ENCODE data around the gene CTNNBIP1. TPM values are rescaled to one million over a fixed set of nuclear protein-coding genes. Genes with fewer than 3 reads are reported as not detected.

Gene CTNNBIP1
- total and polyA plus RNA-seq, 12 donors = 26.5 to 69.4 (median 37.3) TPM

DNA sequence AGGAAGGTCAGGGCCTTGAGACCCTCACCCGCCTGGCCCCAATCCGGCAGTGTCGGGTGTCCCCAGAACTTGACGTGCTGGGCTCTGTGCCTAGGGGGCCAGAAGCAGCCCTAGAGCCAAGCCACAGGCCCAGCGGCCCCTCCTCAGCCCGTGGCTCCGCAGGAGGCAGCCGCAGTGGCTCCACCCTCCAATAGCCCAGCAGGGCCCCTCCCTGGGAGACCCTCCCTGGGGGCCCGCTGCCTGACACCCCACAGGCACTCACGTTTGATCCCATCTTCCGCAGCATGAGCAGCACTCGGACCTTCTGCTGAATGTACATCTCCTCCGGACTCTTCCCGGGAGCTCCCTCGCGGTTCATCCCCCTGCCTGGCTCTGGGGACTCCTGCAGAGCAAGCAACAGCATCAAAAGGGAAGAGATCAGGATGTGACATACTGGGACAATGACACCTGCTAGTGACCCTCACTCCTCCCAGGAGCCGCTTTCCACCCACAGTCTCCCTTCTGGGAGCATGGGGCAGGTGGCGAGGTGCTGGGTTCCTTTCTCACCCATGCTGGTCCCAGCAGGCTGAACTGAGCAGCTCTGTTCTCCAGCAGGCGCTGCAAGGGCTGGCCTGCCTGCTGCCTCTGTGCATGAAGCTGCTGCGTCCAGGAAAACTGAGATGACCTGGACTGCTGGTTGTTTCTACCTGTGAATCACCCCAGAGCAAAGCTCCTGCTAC is 38.2 kb downstream of the CTNNBIP1 start:
- Histone ChIP-seq H3K36me3 (peaks cover 0 to 58% (median 28%) of the 10 kb centered on the region in 9 donors), H3K4me3 (no peak overlapping the region), H3K9me3 (no peaks in the 10 kb centered on the region), H3K27ac (no peak overlapping the region), H3K27me3 (no peaks in the 10 kb centered on the region), H3K4me1 (peaks cover 7 to 41% (median 32%) of the 10 kb centered on the region in 9 donors)
- ATAC-seq (no peak), DNase-seq (no peak)
- WGBS, 2 donors = 87 to 88% methylated on average over 20 of the region's 20 CpGs
- intact Hi-C loops (cut with DNase I) = loop anchor here in 6 of 10 donors (5.0 to 10.0 kb wide), 4 partner anchors 40 to 237 kb away; partner anchors contain the start of genes UBE4B (in 4 of the 6), CTNNBIP1 (in 1 of the 6), LZIC (in 1 of the 6) and NMNAT1 (in 1 of the 6)
- TF ChIP-seq, protein P1, sequence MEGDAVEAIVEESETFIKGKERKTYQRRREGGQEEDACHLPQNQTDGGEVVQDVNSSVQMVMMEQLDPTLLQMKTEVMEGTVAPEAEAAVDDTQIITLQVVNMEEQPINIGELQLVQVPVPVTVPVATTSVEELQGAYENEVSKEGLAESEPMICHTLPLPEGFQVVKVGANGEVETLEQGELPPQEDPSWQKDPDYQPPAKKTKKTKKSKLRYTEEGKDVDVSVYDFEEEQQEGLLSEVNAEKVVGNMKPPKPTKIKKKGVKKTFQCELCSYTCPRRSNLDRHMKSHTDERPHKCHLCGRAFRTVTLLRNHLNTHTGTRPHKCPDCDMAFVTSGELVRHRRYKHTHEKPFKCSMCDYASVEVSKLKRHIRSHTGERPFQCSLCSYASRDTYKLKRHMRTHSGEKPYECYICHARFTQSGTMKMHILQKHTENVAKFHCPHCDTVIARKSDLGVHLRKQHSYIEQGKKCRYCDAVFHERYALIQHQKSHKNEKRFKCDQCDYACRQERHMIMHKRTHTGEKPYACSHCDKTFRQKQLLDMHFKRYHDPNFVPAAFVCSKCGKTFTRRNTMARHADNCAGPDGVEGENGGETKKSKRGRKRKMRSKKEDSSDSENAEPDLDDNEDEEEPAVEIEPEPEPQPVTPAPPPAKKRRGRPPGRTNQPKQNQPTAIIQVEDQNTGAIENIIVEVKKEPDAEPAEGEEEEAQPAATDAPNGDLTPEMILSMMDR (IDR thresholded peaks at IDR 0.05) = no peak

DNA sequence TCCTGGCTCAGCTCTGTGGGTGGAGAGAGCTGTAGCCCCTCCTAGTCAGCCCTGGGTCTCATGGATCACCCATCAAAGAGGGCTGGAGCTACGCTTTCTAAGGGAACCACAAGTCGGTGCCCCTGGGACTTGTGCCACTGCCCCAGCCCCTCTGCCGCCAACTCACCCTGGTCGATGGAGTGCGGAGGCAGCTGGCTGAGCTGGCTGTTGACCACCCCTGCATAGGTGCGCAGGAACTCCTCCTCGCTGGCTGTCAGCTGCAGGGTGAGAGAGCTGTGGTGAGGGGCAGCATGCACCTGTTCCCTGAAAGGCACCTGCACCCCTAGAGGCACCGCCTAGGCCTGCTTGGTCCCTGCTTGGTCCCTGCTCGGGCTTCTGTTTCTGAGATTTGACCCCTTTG is 39.0 kb downstream of the CTNNBIP1 start:
- Histone ChIP-seq H3K27me3 (no peaks in the 10 kb centered on the region), H3K4me1 (peaks cover 7 to 41% (median 30%) of the 10 kb centered on the region in 9 donors), H3K9me3 (no peaks in the 10 kb centered on the region), H3K27ac (no peak overlapping the region), H3K4me3 (no peak overlapping the region), H3K36me3 (peaks cover 0 to 62% (median 28%) of the 10 kb centered on the region in 9 donors)
- WGBS, 2 donors = 91% methylated on average over 9 of the region's 9 CpGs
- no peak for ATAC-seq
- TF ChIP-seq, protein P1 (IDR thresholded peaks at IDR 0.05) = no peak
- no peak for DNase-seq
- intact Hi-C loops (cut with DNase I) = loop anchor here in 6 of 10 donors (5.0 to 10.0 kb wide), 4 partner anchors 41 to 236 kb away; partner anchors contain the start of genes UBE4B (in 4 of the 6), CTNNBIP1 (in 1 of the 6), LZIC (in 1 of the 6) and NMNAT1 (in 1 of the 6)

DNA sequence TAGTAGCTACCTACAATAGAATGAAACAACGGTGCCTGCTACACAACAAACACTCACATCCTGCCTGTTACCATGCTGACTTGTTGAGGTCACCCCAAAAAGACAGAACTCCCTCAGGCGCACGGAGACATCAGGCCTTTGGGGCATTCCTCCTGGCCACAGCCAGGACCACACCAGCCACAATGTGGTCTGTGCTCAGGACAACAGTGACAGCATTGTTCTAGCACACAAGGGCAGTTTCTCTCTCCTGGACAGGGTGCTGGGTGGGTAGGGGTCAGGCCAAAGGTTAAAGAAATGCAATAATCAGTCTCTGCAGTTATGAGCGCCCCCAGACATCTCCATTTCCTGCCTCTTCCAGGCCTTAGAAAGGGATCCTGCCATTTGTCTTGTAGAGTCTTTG is 39.5 kb downstream of the CTNNBIP1 start:
- Histone ChIP-seq H3K36me3 (peaks cover 0 to 66% (median 28%) of the 10 kb centered on the region in 9 donors), H3K27me3 (no peaks in the 10 kb centered on the region), H3K27ac (no peak overlapping the region), H3K4me3 (no peak overlapping the region), H3K4me1 (peaks cover 7 to 41% (median 28%) of the 10 kb centered on the region in 9 donors), H3K9me3 (no peaks in the 10 kb centered on the region)
- TF ChIP-seq, protein P1 (IDR thresholded peaks at IDR 0.05) = no peak
- ATAC-seq (no peak), DNase-seq (no peak)
- WGBS, 2 donors = 89 to 90% methylated on average over 4 of the region's 4 CpGs
- intact Hi-C loops (cut with DNase I) = loop anchor here in 6 of 10 donors (5.0 to 10.0 kb wide), 4 partner anchors 42 to 236 kb away; partner anchors contain the start of genes UBE4B (in 4 of the 6), CTNNBIP1 (in 1 of the 6), LZIC (in 1 of the 6) and NMNAT1 (in 1 of the 6)

DNA sequence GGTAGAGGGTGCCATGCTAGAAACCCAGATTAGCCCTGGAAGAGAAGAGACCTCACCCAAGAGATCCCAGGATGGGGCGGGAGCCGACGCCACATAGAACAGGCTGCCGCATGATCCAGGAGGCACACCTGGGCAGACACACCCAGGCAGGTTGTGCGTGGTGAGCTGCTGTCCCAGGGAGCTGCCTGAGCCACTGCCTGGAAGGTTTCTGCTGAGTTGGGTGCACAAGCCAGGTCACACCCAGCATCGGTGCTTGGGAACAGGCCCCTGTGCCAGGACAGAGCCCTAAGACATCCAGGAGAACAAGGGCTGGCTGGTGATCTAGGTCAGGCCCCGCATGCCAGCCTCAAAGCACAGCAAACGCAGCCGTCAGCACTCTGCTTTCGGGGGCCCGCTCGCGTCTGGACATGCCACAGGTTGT is 40.2 kb downstream of the CTNNBIP1 start:
- H3K4me3 ChIP-seq = no peak overlapping the region
- peaks cover 0 to 70% (median 28%) of the 10 kb centered on the region in 9 donors for H3K36me3 ChIP-seq
- ATAC-seq = no peak
- TF ChIP-seq, protein P1 (IDR thresholded peaks at IDR 0.05) = no peak
- intact Hi-C loops (cut with DNase I) = loop anchor here (2.0 to 10.0 kb wide), 11 partner anchors 42 to 243 kb away; partner anchors contain the start of genes UBE4B (in 4 of the 10), CTNNBIP1 (in 1 of the 10), LZIC (in 1 of the 10) and NMNAT1 (in 1 of the 10)
- H3K27me3 ChIP-seq = no peaks in the 10 kb centered on the region
- H3K27ac ChIP-seq = no peak overlapping the region
- 92 to 96% methylated on average over 13 of the region's 13 CpGs for WGBS, 2 donors
- DNase-seq = no peak
- H3K4me1 ChIP-seq = peaks cover 0 to 38% (median 21%) of the 10 kb centered on the region in 9 donors
- H3K9me3 ChIP-seq = no peaks in the 10 kb centered on the region
